ENCODE measurements around the gene RAMP3.

RAMP3 gene

DNA sequence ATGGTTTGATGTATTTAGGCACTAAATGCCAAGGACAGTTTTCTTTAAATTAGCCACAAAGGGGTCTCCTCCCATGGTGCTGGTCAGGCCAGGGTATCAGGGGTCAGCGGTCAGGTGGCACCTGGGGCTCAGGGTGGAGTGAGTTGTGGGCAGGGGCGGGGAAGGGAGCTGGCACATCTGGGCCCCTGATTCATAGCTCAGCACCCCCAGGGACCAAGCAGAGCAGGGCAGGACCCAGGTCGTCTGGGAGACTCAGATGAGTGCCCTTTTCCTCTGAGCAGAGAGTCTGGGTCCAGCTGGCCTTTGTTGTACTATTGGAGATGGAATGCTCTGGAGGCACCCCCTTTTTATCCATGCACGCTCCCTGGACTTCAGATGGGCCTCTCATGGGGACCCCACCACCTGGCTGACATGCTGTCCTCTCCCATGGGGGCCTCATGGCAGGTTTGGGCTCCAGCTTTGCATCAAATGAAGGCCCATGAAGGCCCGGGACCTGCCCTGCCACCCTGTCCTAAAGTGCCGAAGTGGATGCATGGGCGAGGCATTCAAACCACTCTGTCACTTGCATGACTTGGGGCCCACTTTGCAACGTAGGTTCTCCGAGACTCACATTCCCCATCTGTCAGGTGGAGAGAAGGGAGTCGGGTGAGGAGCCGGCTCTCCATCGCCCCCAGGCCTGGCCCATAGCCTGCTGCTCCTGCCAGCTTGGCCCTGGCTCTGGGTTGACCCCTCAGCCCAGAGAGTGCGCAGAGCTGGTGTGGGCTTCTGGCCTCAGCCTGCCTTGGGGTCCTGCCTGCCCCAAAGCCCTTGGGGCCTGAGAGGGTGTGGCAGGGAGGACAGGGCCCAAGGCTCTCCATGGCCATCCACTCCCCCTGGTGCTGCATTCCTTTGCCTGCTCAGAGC lies 66.4 kb downstream of the RAMP3 start:
- no peak for DNase-seq (ENCODE audit: low spot score)

DNA sequence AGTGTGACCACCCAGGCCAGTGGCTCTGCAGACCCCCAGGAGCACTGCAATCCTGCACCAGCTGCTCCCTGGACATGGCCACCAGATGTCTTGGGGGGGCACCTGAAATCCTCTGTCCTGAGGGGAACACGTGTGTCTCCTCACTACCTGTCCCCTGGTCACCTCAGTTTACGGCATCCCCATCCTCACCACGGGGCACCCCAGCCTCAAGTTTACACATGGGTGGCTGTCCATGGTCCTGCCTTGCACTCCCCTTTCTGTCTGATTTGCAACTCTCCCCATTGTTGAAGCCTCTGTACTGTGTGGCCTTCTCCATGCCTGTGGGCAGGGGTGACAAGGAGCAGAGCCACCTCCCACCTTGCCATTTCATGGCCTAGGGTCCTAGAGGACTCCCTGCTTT lies 67.2 kb downstream of the RAMP3 start:
- no peak for DNase-seq (ENCODE audit: low spot score)

DNA sequence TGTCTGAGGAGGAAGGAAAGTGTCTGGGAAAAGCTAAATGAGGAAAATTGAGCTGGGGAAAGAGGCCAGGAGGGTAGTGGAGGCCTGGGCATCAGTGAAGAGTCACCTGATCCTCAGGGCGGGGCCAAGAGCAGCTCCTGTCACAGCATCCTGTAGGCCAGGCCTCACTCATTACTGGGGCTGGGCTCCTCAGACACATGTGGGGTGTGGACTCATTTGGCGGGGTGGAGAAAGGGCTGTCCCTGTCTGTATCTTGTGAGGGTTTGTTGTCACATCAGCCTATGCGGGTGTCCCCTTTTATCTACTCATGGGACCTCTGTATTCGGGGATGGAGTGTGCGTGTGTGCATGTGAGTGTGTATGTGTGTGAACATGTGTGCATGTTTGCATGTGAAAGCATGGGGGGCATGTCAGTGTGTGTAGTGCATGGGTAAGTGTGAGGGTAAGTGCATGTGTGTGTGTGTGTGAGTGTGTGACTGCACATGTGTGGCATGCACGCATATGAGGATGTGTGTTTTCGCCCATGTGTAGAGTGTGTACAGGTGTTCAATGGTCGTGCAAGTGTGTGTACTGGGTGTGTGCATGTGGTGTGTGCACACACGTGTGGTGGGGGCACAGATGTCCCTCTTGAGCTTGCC lies 67.8 kb downstream of the RAMP3 start:
- DNase-seq (ENCODE audit: low spot score): no peak

DNA sequence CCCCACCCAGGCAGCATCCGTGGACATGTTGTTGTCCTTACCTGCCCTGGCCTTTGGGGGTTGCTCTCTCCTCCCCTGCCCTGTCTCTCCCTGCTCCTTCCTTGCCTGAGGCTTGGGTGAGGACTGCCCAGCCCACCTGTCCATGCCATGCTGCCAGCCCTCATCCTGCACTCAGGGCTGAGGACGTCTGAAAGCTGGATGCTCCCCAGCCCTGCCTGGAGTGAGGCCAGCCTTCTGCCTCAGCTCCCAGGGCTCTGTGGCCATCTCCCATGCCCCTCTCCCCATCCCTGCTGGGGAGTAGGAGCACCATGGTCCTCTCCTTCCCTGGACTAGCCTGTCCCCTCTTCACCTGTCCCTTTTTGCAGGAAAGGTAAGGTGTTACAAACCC lies 68.4 kb downstream of the RAMP3 start:
- no peak for DNase-seq (ENCODE audit: low spot score)

DNA sequence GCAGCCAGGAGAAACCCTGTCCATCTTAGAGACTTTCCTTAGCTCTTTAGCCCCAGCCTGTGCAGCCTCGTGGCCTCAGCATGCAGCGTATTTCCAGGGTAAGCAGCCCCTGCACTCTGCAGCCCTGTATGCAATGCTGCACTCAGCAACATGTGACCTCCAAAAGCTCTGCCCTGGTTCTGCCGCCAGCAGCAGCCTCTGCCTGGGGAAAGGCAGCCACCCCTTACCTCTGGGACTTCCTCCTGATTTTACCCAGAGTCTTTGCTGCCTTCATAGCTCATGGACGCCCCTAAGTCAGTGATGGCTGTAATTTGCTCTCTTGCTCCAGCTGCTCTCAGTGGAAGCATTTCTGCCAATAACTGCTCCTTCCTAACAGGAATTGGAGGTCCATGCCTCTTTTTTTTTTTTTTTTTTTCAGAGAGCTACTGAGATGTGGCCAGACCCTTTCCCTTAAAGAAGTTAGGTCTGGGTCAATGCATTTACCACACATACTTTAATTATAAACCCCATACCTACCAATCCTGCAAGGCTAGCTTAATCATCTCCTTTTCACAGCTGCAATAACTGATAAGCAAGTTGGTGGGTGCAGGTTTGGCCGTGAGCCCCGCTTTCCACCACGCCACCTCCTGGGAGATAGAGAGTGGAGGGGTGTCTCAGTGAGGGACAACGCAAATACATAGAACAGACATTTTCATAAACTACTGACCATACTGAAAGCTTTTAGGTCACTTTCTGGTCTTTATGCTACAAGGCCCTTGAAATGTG lies 71.7 kb downstream of the RAMP3 start:
- DNase-seq (ENCODE audit: low spot score): no peak

DNA sequence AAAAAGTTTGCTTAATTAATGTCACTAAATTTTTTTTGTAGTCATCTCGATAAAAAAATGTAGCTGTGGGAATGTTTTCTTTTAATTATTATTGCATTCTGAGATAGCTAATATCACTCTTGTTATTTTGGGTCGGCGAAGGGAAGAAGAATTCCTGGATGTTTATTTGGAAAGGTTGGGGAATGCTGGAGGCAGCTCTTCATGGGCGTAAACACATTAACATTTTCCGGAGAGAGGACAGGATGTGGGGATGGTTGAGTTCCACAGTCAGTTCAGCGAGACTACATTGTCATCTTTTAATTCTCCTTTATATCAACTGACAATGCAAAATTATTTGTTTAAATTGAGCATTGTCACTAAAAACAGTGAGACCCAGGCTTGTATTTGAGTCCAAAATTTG lies 72.5 kb downstream of the RAMP3 start:
- no peak for DNase-seq (ENCODE audit: low spot score)

DNA sequence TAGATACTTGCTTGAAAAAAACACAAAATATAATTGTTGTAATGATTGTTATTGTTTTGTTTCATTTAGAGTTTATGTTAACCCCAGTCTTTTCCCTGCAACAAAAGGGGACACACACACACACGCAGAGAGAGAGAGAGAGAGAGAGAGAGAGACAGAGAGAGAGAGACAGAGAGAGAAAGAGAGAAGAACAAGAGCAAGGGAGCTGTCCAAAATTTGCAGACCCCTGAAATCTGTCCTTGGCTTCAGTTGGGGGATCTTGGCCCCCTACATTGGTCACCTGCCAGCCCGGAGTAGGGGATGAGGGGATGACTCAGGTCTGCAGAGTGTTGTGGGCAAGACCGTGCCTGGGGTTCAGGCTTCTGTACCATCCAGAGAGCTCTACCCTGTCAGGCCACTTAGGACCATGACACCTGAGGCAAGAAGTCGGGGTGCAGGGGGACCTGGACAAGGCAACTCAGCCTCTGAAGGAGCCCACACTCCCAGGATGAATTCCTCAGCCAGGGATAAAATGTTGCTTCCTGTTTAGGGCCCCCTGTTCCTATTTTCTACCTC lies 73.1 kb downstream of the RAMP3 start:
- DNase-seq (ENCODE audit: low spot score): no peak

DNA sequence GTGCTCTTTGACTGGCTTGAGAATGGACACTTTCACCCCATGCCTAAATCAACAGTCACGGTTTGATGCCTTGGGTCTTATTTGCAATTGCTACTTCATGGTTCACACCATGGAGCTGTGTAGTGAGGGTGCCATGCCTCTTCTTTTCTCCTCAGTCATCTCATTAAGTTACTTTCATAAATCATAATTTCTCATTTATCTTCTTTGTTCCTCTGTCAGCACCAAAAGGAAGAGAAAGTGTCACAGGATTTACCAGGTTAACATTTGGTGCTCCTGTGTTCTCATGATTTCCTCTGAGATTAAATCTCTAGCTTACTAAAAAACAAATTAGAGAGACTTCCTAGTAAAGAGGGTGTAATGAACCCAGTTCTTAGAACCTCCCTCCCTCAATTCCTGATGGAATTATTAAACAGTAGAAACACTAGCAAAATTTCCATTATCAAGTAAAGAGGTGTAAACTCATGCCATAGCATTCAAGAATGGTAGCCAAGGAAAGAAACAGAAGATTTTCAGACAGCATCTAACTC lies 75.7 kb downstream of the RAMP3 start:
- no peak for DNase-seq (ENCODE audit: low spot score)

All from kidney tubule cell (primary cell).